Breast epithelium (tissue), 3 donors: ENCODE data around the gene PRMT9.

Experiments
- POLR2A ChIP-seq: fragments of 450-650 bp; IDR thresholded peaks from one replicate; pipeline ENCODE4 v1.6.1; 2016; ENCODE audit warnings: antibody characterized with exemption, mild to moderate bottlenecking, moderate library complexity
- POLR2AphosphoS5 ChIP-seq, 3 donors: sonication (generic); formaldehyde crosslinking; IDR thresholded peaks; one replicate each; pipeline ENCODE4 v1.6.1; 2017; ENCODE audit warnings: antibody characterized with exemption in 3 of 3
- TF ChIP-seq, protein P1 (sequence below), 3 donors: fragments of 450-650 bp; IDR thresholded peaks; one replicate each; pipeline ENCODE4 v1.5.1; 2016 to 2017; ENCODE audit warnings: antibody characterized with exemption in 3 of 3, mild to moderate bottlenecking in 3 of 3, moderate library complexity in 3 of 3

DNA sequence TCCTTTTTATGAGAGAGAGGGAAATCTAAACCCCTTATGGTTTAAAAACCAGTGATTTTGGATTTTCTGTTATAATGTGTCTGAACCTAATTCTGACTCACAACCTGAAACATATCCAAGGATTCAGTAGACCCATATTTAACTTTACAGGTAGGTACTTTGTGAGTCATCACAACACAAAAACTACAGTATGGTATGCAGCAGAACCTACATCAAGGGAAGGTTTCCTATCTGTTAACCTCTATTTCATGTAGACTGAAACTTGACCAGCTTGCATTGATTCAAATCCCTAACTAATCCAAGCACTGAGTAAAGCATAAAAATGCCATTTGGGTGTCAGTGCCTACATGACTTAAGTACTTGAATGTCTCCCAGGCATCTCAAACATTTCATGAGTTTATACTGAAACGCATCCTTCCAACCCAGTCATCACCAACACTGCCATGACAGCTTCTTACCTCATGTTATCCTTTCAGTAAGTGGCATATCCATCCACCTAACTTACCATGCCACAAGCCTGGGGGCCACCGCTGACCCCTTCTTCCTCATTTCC is 43.6 kb upstream of the PRMT9 start:
- TF ChIP-seq, protein P1, sequence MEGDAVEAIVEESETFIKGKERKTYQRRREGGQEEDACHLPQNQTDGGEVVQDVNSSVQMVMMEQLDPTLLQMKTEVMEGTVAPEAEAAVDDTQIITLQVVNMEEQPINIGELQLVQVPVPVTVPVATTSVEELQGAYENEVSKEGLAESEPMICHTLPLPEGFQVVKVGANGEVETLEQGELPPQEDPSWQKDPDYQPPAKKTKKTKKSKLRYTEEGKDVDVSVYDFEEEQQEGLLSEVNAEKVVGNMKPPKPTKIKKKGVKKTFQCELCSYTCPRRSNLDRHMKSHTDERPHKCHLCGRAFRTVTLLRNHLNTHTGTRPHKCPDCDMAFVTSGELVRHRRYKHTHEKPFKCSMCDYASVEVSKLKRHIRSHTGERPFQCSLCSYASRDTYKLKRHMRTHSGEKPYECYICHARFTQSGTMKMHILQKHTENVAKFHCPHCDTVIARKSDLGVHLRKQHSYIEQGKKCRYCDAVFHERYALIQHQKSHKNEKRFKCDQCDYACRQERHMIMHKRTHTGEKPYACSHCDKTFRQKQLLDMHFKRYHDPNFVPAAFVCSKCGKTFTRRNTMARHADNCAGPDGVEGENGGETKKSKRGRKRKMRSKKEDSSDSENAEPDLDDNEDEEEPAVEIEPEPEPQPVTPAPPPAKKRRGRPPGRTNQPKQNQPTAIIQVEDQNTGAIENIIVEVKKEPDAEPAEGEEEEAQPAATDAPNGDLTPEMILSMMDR (IDR thresholded peaks at IDR 0.05) = no peak
- TF ChIP-seq POLR2AphosphoS5 (IDR thresholded peaks at IDR 0.05) = no peak
- TF ChIP-seq POLR2A = no peak
